ENCODE results near the gene CALR.

CALR gene

DNA sequence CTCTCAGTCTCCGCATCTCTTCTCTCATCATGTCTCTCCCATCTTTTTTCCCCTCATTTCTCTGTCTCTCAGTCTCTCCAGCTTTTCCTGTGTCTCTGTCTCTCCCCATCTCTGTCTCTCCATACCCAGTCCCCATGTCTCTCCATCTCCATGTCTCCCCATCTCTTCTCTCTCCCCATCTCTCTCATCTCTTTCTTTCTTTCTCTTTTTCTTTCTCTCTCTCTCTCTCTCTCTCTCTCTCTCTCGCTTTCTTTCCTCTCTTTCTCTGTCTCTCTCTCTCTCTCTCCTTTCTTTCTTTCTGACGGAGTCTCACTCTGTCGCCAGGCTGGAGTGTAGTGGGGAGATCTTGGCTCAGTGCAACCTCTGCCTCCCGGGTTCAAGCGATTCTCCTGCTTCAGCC is 44.2 kb downstream of the CALR start:
- DNase-seq, result no peak
- Histone ChIP-seq H3K27me3 (replicated peaks; ENCODE audit: insufficient read depth, low read length) (peaks cover 37% of the 10 kb centered on the region), H3K79me2 (ENCODE audit: low read length) (no peaks in the 10 kb centered on the region), H3K9me2 (replicated peaks; ENCODE audit: insufficient read depth, low read length) (no peaks in the 10 kb centered on the region), H3K4me1 (ENCODE audit: low read length) (peaks cover 27% of the 10 kb centered on the region), H3K9ac (ENCODE audit: low read length) (no peak overlapping the region), H3K4me3 (ENCODE audit: low read length) (no peak overlapping the region), H4K20me1 (ENCODE audit: insufficient read depth, low read length) (no peaks in the 10 kb centered on the region), H3K4me2 (ENCODE audit: low read depth, low read length) (peak overlapping the region; percentile 67; the same call in 1 of the 2 replicates), H3F3A (ENCODE audit: insufficient read depth, low read length) (no peaks in the 10 kb centered on the region), H3K9me3 (replicated peaks; ENCODE audit: insufficient read depth, low read length) (no peaks in the 10 kb centered on the region), H2AFZ (ENCODE audit: low read length) (no peak overlapping the region), H3K27ac (ENCODE audit: low read length) (no peak overlapping the region), H3K36me3 (replicated peaks; ENCODE audit: insufficient read depth, low read length) (no peaks in the 10 kb centered on the region)
- TF ChIP-seq CTCF (IDR thresholded peaks at IDR 0.05; ENCODE audit: low read length), result no peak
- no peak for TF ChIP-seq EZH2phosphoT487 (IDR thresholded peaks at IDR 0.05; ENCODE audit: low read length)
- TF ChIP-seq EZH2 (optimal IDR thresholded peaks at IDR 0.05; ENCODE audit: low read depth, low read length), result no peak

DNA sequence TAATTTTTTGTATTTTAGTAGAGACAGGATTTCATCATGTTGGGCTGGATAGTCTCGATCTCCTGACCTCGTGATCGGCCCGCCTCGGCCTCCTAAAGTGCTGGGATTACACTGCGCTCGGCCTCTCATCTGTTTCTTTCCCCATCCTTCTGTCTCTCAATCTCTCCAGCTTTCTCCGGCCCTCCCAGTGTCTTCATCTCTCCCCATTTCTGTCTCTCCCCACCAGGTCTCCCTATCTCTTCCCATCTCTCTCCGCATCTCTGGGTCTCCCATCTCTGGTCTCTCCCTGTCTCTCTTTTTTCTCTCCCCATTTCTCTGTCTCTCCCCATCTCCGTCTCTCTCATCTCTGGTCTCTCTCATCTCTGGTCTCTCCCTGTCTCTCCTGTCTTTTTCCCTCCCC is 44.7 kb downstream of the CALR start:
- Histone ChIP-seq H3K4me2 (ENCODE audit: low read depth, low read length) (peak overlapping the region; percentile 67), H3K9me3 (replicated peaks; ENCODE audit: insufficient read depth, low read length) (no peaks in the 10 kb centered on the region), H2AFZ (ENCODE audit: low read length) (0 out of 2 replicates have a peak overlapping the region, but pooled peaks have one; percentile 17), H4K20me1 (ENCODE audit: insufficient read depth, low read length) (no peaks in the 10 kb centered on the region), H3K4me3 (ENCODE audit: low read length) (peak overlapping the region; percentile 48; the same call in 1 of the 2 replicates), H3K36me3 (replicated peaks; ENCODE audit: insufficient read depth, low read length) (no peaks in the 10 kb centered on the region), H3K9me2 (replicated peaks; ENCODE audit: insufficient read depth, low read length) (no peaks in the 10 kb centered on the region), H3K79me2 (ENCODE audit: low read length) (no peaks in the 10 kb centered on the region), H3K27me3 (replicated peaks; ENCODE audit: insufficient read depth, low read length) (peaks cover 37% of the 10 kb centered on the region), H3F3A (ENCODE audit: insufficient read depth, low read length) (no peaks in the 10 kb centered on the region), H3K27ac (ENCODE audit: low read length) (no peak overlapping the region), H3K9ac (ENCODE audit: low read length) (no peak overlapping the region), H3K4me1 (ENCODE audit: low read length) (peaks cover 32% of the 10 kb centered on the region)
- TF ChIP-seq CTCF (IDR thresholded peaks at IDR 0.05; ENCODE audit: low read length) (no peak), EZH2phosphoT487 (IDR thresholded peaks at IDR 0.05; ENCODE audit: low read length) (no peak), EZH2 (optimal IDR thresholded peaks at IDR 0.05; ENCODE audit: low read depth, low read length) (no peak)
- no peak for DNase-seq

GRCh38 chr19:12983542-12984142 is 45.2 kb downstream of the CALR start:
- no peak for TF ChIP-seq EZH2phosphoT487 (IDR thresholded peaks at IDR 0.05; ENCODE audit: low read length)
- peak; percentile 83 for TF ChIP-seq CTCF (IDR thresholded peaks at IDR 0.05; ENCODE audit: low read length)
- Histone ChIP-seq H3K9me3 (replicated peaks; ENCODE audit: insufficient read depth, low read length) (no peaks in the 10 kb centered on the region), H3K9me2 (replicated peaks; ENCODE audit: insufficient read depth, low read length) (no peaks in the 10 kb centered on the region), H3K27me3 (replicated peaks; ENCODE audit: insufficient read depth, low read length) (peaks cover 37% of the 10 kb centered on the region), H3K4me2 (ENCODE audit: low read depth, low read length) (peak overlapping the region; percentile 67), H3K4me1 (ENCODE audit: low read length) (peaks cover 33% of the 10 kb centered on the region), H3K36me3 (replicated peaks; ENCODE audit: insufficient read depth, low read length) (no peaks in the 10 kb centered on the region), H3K4me3 (ENCODE audit: low read length) (peak overlapping the region; percentile 48; the same call in 1 of the 2 replicates), H3F3A (ENCODE audit: insufficient read depth, low read length) (no peaks in the 10 kb centered on the region), H3K27ac (ENCODE audit: low read length) (no peak overlapping the region), H3K79me2 (ENCODE audit: low read length) (no peaks in the 10 kb centered on the region), H3K9ac (ENCODE audit: low read length) (no peak overlapping the region), H4K20me1 (ENCODE audit: insufficient read depth, low read length) (no peaks in the 10 kb centered on the region), H2AFZ (ENCODE audit: low read length) (no peak overlapping the region; the same call in 1 of the 2 replicates)
- peak; percentile 68 for DNase-seq
